Rectal smooth muscle tissue (tissue), 1 donor: ENCODE results near the gene TP53BP2.
A peak's percentile ranks its signal among the peaks of the same experiment; 100 is the strongest.
"Not testable (repeated sequence)": the region's sequence is repeated elsewhere in the genome, so short reads cannot be mapped to it uniquely, and the experiment has no call there.

Experiments used
- H3K27ac ChIP-seq: one replicate; pipeline ENCODE4 v1.7.0; 2013; ENCODE audit warnings: low read depth, low read length, inconsistent platforms
- H3K27me3 ChIP-seq: one replicate; pipeline ENCODE4 v1.7.0; 2013; ENCODE audit warnings: low read length; ENCODE audit not compliant: control insufficient read depth, insufficient read depth
- H3K36me3 ChIP-seq: one replicate; pipeline ENCODE4 v1.7.0; 2013; ENCODE audit warnings: low read length; ENCODE audit not compliant: control insufficient read depth, insufficient read depth
- H3K4me1 ChIP-seq: one replicate; pipeline ENCODE4 v1.7.0; 2013; ENCODE audit warnings: low read length; ENCODE audit not compliant: control insufficient read depth, insufficient read depth
- H3K4me3 ChIP-seq: one replicate; pipeline ENCODE4 v1.7.0; 2013; ENCODE audit warnings: low read length
- H3K9ac ChIP-seq: one replicate; pipeline ENCODE4 v1.7.0; 2013; ENCODE audit warnings: low read length

TP53BP2 gene

GRCh38 chr1:223751696-223752095 lies 94.1 kb downstream of the TP53BP2 start:
- H3K36me3 ChIP-seq = peaks cover 36% of the 10 kb centered on the region
- no peak overlapping the region for H3K9ac ChIP-seq
- H3K4me1 ChIP-seq = peaks cover 6% of the 10 kb centered on the region
- no peak overlapping the region for H3K27ac ChIP-seq
- no peak overlapping the region for H3K4me3 ChIP-seq
- no peaks in the 10 kb centered on the region for H3K27me3 ChIP-seq

GRCh38 chr1:223750730-223751570 lies 94.8 kb downstream of the TP53BP2 start:
- H3K27me3 ChIP-seq = no peaks in the 10 kb centered on the region
- H3K36me3 ChIP-seq = peaks cover 39% of the 10 kb centered on the region
- H3K4me3 ChIP-seq = no peak overlapping the region
- H3K4me1 ChIP-seq = peaks cover 6% of the 10 kb centered on the region
- no peak overlapping the region for H3K9ac ChIP-seq
- no peak overlapping the region for H3K27ac ChIP-seq

GRCh38 chr1:223748773-223749733 lies 96.7 kb downstream of the TP53BP2 start:
- no peak overlapping the region for H3K9ac ChIP-seq
- peaks cover 45% of the 10 kb centered on the region for H3K36me3 ChIP-seq
- H3K4me3 ChIP-seq = peak overlapping the region; percentile 80
- no peaks in the 10 kb centered on the region for H3K27me3 ChIP-seq
- H3K27ac ChIP-seq = peak overlapping the region; percentile 54
- H3K4me1 ChIP-seq = peaks cover 6% of the 10 kb centered on the region

- Histone ChIP-seq H3K36me3 (peaks cover 43% of the 10 kb centered on the region), H3K4me1 (peaks cover 6% of the 10 kb centered on the region), H3K27ac (peak overlapping the region; percentile 54), H3K4me3 (peak overlapping the region; percentile 80), H3K9ac (no peak overlapping the region), H3K27me3 (no peaks in the 10 kb centered on the region)
Measured at GRCh38 chr1:223748405-223748772, 97.4 kb downstream of the TP53BP2 start.

GRCh38 chr1:223747838-223748335 lies 97.9 kb downstream of the TP53BP2 start:
- peaks cover 42% of the 10 kb centered on the region for H3K36me3 ChIP-seq
- peak overlapping the region; percentile 54 for H3K27ac ChIP-seq
- H3K27me3 ChIP-seq = no peaks in the 10 kb centered on the region
- no peak overlapping the region for H3K9ac ChIP-seq
- H3K4me3 ChIP-seq = no peak overlapping the region
- H3K4me1 ChIP-seq = peaks cover 6% of the 10 kb centered on the region

- H3K27ac ChIP-seq = no peak overlapping the region
- H3K4me1 ChIP-seq = peaks cover 6% of the 10 kb centered on the region
- no peak overlapping the region for H3K9ac ChIP-seq
- H3K27me3 ChIP-seq = no peaks in the 10 kb centered on the region
- H3K36me3 ChIP-seq = peaks cover 26% of the 10 kb centered on the region
- H3K4me3 ChIP-seq = no peak overlapping the region
Measured at GRCh38 chr1:223745731-223746130, 100.0 kb downstream of the TP53BP2 start.

GRCh38 chr1:223742856-223743517 lies 102.8 kb downstream of the TP53BP2 start:
- Histone ChIP-seq H3K4me1 (peaks cover 4% of the 10 kb centered on the region), H3K4me3 (no peak overlapping the region), H3K36me3 (peaks cover 23% of the 10 kb centered on the region), H3K27ac (no peak overlapping the region), H3K27me3 (no peaks in the 10 kb centered on the region), H3K9ac (no peak overlapping the region)

GRCh38 chr1:223741861-223742260 lies 103.9 kb downstream of the TP53BP2 start:
- peaks cover 2% of the 10 kb centered on the region for H3K4me1 ChIP-seq
- peaks cover 20% of the 10 kb centered on the region for H3K36me3 ChIP-seq
- no peaks in the 10 kb centered on the region for H3K27me3 ChIP-seq
- H3K4me3 ChIP-seq = no peak overlapping the region
- no peak overlapping the region for H3K27ac ChIP-seq
- H3K9ac ChIP-seq = no peak overlapping the region

- H3K27ac ChIP-seq = peak overlapping the region; percentile 37
- not testable (repeated sequence) for H3K9ac ChIP-seq
Measured at GRCh38 chr1:223740038-223740736, 105.6 kb downstream of the TP53BP2 start.

GRCh38 chr1:223739366-223740037 lies 106.2 kb downstream of the TP53BP2 start:
- Histone ChIP-seq H3K4me3 (no peak overlapping the region), H3K9ac (no peak overlapping the region)

More at GRCh38 chr1:223740038-223740736, 105.6 kb downstream of the TP53BP2 start:
- H3K4me1 ChIP-seq, H3K27me3 ChIP-seq, H3K4me3 ChIP-seq: not testable (repeated sequence)
- H3K36me3 ChIP-seq = peaks cover 12% of the 10 kb centered on the region

More at GRCh38 chr1:223739366-223740037, 106.2 kb downstream of the TP53BP2 start:
- Histone ChIP-seq H3K4me1 (peaks cover 2% of the 10 kb centered on the region), H3K27ac (peak overlapping the region; percentile 37), H3K36me3 (peaks cover 9% of the 10 kb centered on the region), H3K27me3 (no peaks in the 10 kb centered on the region)
